ENCODE results near the gene CFAP221.
A peak's percentile ranks its signal among the peaks of the same experiment; 100 is the strongest.

CFAP221 gene

GRCh38 chr2:119513832-119514231 lies 30.4 kb upstream of the CFAP221 start:
- Histone ChIP-seq H3K4me2 (ENCODE audit: low read depth, low read length, poor library complexity, severe bottlenecking) (no peak overlapping the region), H2AFZ (ENCODE audit: low read depth, low read length, severe bottlenecking) (no peak overlapping the region), H3K79me2 (ENCODE audit: insufficient read depth, low read length) (no peaks in the 10 kb centered on the region), H3K9me2 (replicated peaks; ENCODE audit: insufficient read depth, low read length) (no peaks in the 10 kb centered on the region), H3K9ac (ENCODE audit: low read length) (no peak overlapping the region), H3K4me3 (ENCODE audit: insufficient read depth, low read length, poor library complexity, severe bottlenecking) (no peak overlapping the region), H4K20me1 (ENCODE audit: low read depth, low read length) (no peaks in the 10 kb centered on the region), H3K27me3 (ENCODE audit: low read length) (no peaks in the 10 kb centered on the region), H3K9me3 (ENCODE audit: insufficient read depth, low read length) (no peaks in the 10 kb centered on the region), H3K36me3 (ENCODE audit: low read length) (no peaks in the 10 kb centered on the region), H3K27ac (ENCODE audit: low read depth, low read length) (no peak overlapping the region), H3F3A (ENCODE audit: insufficient read depth) (no peaks in the 10 kb centered on the region)
- TF ChIP-seq EZH2phosphoT487 (conservative IDR thresholded peaks at IDR 0.05; ENCODE audit: low read length) (no peak), CTCF (IDR thresholded peaks at IDR 0.05; ENCODE audit: insufficient read depth, low read length, poor library complexity, severe bottlenecking) (no peak)

- TF ChIP-seq EZH2phosphoT487 (conservative IDR thresholded peaks at IDR 0.05; ENCODE audit: low read length) (no peak), CTCF (IDR thresholded peaks at IDR 0.05; ENCODE audit: insufficient read depth, low read length, poor library complexity, severe bottlenecking) (no peak)
- H3K79me2 ChIP-seq (ENCODE audit: insufficient read depth, low read length), result no peaks in the 10 kb centered on the region
- H3K4me3 ChIP-seq (ENCODE audit: insufficient read depth, low read length, poor library complexity, severe bottlenecking), result no peak overlapping the region
- H3K36me3 ChIP-seq (ENCODE audit: low read length), result no peaks in the 10 kb centered on the region
- no peaks in the 10 kb centered on the region for H3K9me3 ChIP-seq (ENCODE audit: insufficient read depth, low read length)
- H2AFZ ChIP-seq (ENCODE audit: low read depth, low read length, severe bottlenecking), result no peak overlapping the region
- H4K20me1 ChIP-seq (ENCODE audit: low read depth, low read length), result no peaks in the 10 kb centered on the region
- no peaks in the 10 kb centered on the region for H3K27me3 ChIP-seq (ENCODE audit: low read length)
- H3K9ac ChIP-seq (ENCODE audit: low read length), result no peak overlapping the region
- no peaks in the 10 kb centered on the region for H3K9me2 ChIP-seq (replicated peaks; ENCODE audit: insufficient read depth, low read length)
- H3K27ac ChIP-seq (ENCODE audit: low read depth, low read length), result no peak overlapping the region
- no peaks in the 10 kb centered on the region for H3F3A ChIP-seq (ENCODE audit: insufficient read depth)
- no peak overlapping the region for H3K4me2 ChIP-seq (ENCODE audit: low read depth, low read length, poor library complexity, severe bottlenecking)
These were observed 28.1 kb upstream of the CFAP221 start for GRCh38 chr2:119516121-119516520.

- Histone ChIP-seq H3K27ac (ENCODE audit: low read depth, low read length) (no peak overlapping the region), H3K79me2 (ENCODE audit: insufficient read depth, low read length) (no peaks in the 10 kb centered on the region), H3F3A (ENCODE audit: insufficient read depth) (no peaks in the 10 kb centered on the region), H2AFZ (ENCODE audit: low read depth, low read length, severe bottlenecking) (no peak overlapping the region), H3K4me3 (ENCODE audit: insufficient read depth, low read length, poor library complexity, severe bottlenecking) (no peak overlapping the region), H3K36me3 (ENCODE audit: low read length) (no peaks in the 10 kb centered on the region), H3K9me2 (replicated peaks; ENCODE audit: insufficient read depth, low read length) (no peaks in the 10 kb centered on the region), H3K9me3 (ENCODE audit: insufficient read depth, low read length) (no peaks in the 10 kb centered on the region), H4K20me1 (ENCODE audit: low read depth, low read length) (no peaks in the 10 kb centered on the region), H3K9ac (ENCODE audit: low read length) (no peak overlapping the region), H3K27me3 (ENCODE audit: low read length) (no peaks in the 10 kb centered on the region), H3K4me2 (ENCODE audit: low read depth, low read length, poor library complexity, severe bottlenecking) (no peak overlapping the region)
- TF ChIP-seq EZH2phosphoT487 (conservative IDR thresholded peaks at IDR 0.05; ENCODE audit: low read length) (no peak), CTCF (IDR thresholded peaks at IDR 0.05; ENCODE audit: insufficient read depth, low read length, poor library complexity, severe bottlenecking) (peak; percentile 78)
These were observed 26.8 kb upstream of the CFAP221 start for GRCh38 chr2:119517433-119517832.

Measured in SU-DHL-6 (cell line).